Activated CD4-positive, alpha-beta T cell treated with anti-CD3 and anti-CD28 coated beads for 4 hours (primary cell): Measurements from ENCODE around the gene INSIG1.
A peak's percentile ranks its signal among the peaks of the same experiment; 100 is the strongest.

Experiments used
- DNase-seq, 2 donors: peaks; one replicate each; pipeline ENCODE4 v3.0.0-alpha.2; 2020

Gene INSIG1

DNA sequence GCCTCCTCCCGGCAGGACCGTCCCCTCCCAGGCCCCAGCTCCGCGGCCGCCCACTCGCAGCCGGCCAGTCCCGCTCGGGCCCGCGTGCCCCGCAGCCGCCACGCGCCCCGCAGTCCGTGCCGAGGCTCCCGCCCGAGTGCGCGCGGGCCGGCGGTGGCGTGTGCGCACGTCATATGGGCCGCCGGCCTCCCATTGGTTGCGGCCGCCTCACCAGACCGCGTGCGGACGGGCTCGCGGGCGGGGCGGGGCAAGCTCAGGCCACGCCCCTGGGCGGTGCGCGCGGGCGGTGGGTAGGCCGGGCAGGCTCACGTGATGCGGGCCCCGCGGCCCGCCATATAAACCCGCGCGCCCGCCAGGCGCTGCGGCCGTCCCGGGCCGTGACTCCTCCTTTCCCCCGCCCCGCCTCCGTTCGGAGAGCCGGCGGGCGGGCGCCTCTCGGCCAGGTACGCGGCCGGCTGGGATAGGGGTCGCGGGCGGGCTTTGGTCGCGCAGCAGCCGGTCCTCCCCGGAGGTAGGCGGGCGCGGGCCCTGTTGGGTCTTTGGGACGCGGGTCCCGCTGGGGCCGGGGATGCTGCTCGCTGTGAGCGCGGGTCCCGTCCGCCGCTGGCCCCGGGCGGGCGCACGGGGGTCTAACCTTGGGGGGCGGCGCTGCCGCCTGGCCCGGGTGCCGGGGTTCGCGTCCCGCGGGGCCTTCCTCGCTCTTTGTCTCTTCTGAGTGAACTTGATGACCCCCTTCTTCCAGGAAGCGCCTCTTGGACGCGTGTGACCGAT is at the start of gene INSIG1:
Gene INSIG1, plus strand, starts transcription at position 362 of the 771 bp plus-strand sequence. Its CDS starts 408 bp downstream, at position 770.
- DNase-seq = peak; percentile 87 to 88

DNA sequence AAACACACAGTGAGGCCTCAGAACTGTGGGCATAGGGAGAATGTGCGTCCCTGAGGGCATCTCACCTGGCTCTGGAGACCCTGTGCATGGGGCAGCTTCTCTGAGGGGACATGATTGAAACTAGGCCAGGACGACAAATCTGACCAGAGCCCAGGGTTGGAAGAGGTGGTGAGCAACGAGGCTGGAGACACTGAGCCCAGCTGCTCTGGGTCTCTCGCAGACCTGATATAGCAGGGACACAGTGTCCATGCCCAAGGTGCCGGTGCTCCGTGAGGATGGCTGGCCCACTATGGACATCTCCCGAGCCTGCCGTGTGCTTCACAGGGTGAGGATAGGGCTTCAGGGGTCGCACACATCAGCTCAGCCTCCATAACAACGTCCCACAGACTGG is 49.3 kb upstream of the INSIG1 start:
- DNase-seq = no peak

DNA sequence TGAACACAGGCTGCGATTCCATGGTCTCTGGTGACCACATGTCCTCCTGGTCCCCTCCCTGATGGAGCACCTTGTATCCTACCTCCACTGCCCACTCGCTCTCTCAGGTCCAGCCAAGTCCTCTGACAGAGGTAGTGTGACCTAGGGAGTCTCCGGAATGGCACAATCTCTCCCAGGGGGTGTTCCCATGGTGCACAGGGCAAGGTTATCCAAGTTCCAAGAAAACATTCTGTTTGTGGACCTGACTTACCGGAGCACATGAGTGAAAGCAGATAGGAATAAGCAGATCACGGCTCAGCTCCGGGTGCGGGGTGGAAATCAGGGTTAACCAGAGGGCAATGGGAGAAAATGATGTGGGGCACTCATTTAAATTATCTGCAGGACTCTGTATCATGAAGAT is 45.8 kb upstream of the INSIG1 start:
- no peak for DNase-seq

DNA sequence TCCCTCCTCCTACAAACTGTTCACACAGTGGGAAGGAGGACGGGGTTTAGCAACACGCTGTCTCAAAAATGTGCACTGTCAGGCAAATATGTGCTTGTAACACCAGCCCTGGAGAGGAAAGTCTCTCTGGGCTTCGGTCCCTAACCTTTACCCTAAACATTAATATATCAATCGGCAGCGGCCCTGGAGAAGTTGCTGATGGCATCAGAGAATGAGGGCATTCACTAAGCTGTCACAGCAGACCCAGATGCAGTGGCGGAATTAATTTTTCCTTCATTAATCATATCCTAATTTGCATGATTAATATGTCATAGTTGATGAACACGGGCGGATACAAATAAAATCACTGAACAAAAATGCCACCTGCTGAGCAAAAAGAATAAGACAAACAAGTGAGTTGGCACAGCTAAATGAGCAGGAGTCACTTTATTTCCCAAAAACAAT is 45.2 kb upstream of the INSIG1 start:
- DNase-seq = no peak

DNA sequence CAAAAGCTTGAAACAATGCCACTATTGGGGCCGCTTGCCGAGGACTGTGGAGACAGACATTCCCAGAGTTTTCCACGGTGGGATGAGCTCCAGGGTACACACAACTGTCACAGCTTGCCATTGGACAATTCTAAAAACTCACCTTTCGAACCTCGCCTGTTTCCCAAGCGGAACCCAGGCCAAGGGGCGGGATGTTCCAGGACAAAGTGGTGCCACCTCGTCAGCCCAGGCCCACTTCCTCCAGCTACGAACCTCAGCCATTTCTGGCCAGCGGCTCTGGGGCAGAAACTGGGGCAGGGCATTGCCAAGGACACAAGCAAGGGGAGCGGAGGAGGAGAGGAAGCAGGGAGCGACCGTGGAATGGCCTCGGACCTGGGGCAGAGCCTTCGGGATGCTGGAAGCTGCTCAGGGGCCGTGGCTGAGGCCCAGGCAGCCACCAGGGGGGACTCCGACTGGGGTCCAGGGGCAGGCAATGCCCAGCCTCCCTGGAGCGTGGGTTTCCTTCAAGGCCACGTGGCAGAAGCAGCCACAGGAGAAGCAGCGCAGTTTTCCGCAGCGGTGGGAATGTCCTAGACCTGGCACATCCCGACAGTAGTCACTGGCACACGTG is 44.7 kb upstream of the INSIG1 start:
- DNase-seq = no peak

DNA sequence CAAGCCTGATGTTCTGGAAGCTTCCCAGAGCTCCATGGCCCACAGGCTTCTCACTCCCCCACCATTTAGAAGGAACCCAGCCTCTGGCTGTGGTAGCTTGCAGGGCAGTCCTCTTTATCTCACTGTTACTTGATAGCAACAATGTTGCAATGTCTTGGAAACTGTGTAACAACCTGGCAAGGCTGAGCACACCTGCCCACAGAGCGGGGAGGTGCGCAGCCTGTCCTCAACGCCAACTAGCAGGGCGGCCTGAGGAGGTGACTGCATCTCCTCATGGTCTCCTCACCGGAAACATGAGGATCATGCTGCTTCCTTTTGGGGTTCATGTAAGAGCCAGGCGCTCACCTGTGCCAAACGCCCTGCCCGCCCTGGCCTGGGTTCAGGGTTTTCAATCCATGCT is 43.7 kb upstream of the INSIG1 start:
- DNase-seq = no peak

- no peak for DNase-seq
Observed at GRCh38 chr7:155255071-155255470, 42.6 kb upstream of the INSIG1 start.

DNA sequence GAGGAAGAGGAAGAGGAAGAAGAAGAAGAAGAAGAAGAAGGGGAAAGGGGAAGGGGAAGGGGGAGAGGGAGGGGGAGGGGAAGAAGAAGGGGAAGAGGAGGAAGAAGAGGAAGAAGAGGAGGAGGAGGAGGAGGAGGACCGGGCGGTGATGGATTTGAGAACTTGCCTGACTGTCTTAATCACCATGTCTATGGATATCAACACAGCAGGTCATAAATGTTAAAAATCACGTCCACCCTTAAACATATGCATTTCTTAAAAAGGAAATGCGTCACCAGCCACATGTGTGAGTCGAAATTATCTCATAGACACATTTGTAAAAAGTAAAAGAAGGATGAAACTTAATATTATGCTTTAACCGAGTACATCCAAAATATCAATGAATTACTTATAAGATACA is 42.1 kb upstream of the INSIG1 start:
- no peak for DNase-seq

- no peak for DNase-seq
Observed at GRCh38 chr7:155256081-155256760, 41.5 kb upstream of the INSIG1 start.

- DNase-seq = no peak
Observed at GRCh38 chr7:155256761-155257481, 40.8 kb upstream of the INSIG1 start.

DNA sequence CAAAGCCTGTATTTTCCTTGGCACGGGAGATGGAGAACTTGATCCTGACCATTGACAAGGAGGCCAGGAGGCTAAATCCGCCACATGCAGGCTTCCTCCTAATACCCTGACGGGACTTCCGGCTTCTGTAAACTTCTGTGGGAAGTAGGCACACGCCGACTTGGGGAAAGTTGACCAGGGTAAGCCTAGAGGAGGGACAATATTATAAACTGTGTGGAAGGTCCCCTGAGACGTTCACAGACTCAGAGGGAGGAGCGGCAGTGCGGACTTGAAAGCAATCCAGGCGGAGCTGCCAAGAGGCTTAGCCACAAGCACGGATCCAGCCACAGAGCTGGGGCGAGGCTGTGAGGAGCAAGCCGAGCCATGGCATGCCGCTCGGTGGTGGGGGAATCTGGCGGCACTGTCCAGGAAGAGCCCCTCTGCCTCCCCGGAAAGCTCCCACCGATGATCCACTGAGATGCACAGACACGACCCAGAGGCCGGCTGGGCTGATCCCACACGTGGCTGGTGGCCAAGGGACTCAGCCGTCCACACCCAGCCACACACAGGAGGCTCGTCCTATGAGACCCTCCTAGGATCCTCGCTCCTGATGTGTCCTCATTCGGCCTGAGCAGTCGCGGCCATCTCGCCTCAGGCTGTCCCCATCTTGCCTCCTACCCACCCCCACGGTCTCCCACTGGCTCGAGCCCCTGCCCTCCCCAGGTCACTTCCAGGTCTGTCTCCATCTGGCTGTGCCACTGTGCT is 40.0 kb upstream of the INSIG1 start:
- no peak for DNase-seq

GRCh38 chr7:155258226-155258560 is 39.5 kb upstream of the INSIG1 start:
- DNase-seq = no peak

DNA sequence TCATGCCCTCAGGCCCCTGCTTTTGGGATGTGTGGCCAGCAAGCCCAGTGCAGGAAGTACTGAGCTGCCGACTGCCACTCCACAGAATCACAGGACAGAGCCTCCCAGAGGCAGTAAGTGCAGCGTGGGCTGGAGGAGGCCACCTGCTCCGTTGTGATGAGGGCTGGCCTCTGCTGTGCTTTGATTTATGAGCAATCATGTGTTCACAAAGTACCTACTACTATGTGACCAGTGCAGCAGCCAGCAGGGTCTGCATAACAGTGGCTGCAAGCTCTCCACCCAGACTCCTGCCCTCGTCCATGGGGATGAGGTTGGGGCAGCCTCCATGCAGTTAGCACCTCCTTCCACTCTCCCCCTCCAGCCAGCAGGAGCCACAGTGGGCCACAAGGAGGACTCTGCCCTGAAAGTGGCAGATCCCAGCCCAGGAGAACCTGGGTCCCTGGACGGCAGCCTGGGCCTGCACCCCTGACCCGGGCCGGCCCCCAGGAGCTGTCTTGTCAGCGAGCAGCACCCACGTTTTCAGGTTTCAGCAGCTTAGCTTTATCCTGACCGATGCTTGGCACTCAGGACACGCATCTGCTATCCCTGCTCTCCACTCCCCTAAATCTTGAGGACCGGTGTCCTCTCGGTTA is 37.7 kb upstream of the INSIG1 start:
- DNase-seq = no peak

GRCh38 chr7:155260498-155260872 is 37.2 kb upstream of the INSIG1 start:
- no peak for DNase-seq

- DNase-seq = no peak
Observed at GRCh38 chr7:155261031-155261985, 36.4 kb upstream of the INSIG1 start.

GRCh38 chr7:155262031-155262430 is 35.6 kb upstream of the INSIG1 start:
- DNase-seq = no peak

GRCh38 chr7:155263051-155263450 is 34.6 kb upstream of the INSIG1 start:
- DNase-seq = no peak

DNA sequence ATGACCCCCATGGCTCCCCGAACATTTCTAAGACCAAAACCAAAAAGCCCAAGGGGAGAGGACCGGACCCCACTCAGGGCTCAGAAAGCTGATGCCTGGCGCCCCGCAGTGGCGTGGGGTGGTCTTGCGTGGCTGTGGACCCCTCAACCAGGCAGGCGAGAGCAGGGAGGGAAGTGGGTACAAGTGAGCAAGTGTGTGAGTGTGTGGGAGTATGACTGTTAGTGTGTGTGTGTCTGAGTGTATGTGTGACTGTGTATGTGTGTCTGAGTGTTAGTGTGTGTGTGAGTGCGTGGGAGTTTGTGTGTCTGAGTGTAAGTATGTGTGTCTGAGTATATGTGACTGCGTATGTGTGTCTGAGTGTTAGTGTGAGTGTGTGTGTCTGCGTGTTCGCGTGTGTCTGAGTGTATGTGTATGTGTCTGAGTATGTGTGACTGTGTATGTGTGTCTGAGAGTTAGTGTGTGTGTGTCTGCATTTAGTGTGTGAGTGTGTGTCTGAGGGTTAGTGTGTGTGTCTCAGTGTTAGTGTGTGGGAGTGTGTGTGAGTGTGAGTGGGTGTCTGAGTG is 34.0 kb upstream of the INSIG1 start:
- peak in 1 of 2 donors; percentile 12 for DNase-seq

DNA sequence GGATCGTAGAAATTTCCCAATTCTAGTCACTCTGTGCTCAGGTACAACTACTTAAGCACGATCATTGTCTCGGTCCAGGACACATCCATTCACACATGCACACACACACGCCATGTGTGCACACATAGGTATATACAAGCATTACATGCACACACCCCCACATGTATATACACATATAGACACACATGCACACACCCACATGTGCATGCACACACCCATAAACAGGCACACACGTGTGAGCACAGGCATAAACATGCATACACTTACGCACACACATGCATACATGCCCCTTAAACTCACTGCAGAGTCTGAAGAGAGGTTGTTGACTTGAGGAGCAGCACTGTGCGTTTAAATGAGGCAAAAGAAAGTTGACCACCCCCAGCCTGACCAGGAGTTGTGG is 32.5 kb upstream of the INSIG1 start:
- no peak for DNase-seq

DNA sequence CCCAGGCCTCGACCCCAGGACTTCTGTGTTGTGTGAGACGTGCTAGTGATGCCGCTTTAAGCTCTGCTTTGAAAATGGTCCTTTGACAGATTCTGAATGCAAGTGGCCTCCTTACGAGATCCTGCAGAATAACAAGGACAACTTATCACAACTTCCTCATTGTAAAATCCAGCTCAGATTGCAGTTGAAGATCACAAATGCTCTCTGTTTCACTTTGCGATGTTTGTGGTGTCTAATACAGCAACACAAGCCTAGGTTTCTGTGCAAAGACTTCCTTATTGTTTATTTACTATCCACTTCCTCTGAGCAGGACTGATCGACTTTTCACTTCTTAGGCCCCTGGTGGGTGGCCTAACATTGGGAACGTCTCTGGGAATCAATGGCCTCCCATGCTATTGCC is 31.7 kb upstream of the INSIG1 start:
- no peak for DNase-seq

DNA sequence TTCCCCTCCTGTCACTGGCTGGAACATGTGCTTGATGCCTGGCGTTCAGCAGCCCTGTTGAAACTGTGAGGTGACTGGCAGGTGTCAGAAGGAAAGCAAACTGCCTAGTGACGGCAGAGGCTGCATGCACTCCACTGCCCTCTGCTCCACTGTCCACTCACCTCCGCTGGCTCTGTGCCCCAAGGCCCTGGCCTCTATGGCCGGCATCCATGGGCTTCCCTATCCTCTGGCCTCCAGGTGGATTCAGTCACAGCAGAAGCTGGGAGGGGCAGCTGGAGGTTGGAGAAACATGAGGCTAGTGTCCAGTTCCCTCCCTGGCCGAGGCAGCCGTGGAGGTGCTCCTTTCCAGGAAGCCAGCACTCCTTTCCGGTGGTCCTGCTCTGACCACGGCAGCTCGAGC is 31.2 kb upstream of the INSIG1 start:
- DNase-seq = no peak
